ENCODE results near the gene PARK7.

DNA sequence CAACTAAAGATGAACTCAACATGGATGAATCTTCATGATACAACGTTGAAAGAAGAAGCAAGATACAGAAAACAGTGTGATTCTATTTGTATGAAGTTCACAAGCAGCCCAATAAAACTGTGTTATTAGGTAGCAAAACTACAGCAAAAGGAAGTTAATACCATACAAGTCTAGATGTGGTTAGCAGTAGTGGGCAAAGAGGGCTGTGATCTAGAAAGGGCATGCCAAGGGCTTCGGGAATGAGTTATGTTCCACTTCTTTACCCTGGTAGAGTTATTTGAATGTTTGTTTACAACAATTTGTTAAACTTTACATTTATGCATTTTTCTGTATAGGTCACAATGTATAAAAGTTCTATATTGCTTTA, 30.1 kb upstream of the PARK7 start:
- TF ChIP-seq TAF1 (IDR thresholded peaks at IDR 0.05; ENCODE audit: borderline replicate concordance, insufficient read depth, low read length) (no peak), REST (IDR thresholded peaks at IDR 0.05; ENCODE audit: insufficient read depth in 1 of 2, low read depth in 2 of 2, low read length in 2 of 2) (no peak)

All from PFSK-1 (cell line).